ENCODE results near the gene GSG1L.
"Not testable (repeated sequence)": the region's sequence is repeated elsewhere in the genome, so short reads cannot be mapped to it uniquely, and the experiment has no call there.

The GSG1L gene

GRCh38 chr16:27960619-27961295 is 102.8 kb downstream of the GSG1L start:
- no peak for DNase-seq (ENCODE audit: insufficient read length, low spot score)

DNA sequence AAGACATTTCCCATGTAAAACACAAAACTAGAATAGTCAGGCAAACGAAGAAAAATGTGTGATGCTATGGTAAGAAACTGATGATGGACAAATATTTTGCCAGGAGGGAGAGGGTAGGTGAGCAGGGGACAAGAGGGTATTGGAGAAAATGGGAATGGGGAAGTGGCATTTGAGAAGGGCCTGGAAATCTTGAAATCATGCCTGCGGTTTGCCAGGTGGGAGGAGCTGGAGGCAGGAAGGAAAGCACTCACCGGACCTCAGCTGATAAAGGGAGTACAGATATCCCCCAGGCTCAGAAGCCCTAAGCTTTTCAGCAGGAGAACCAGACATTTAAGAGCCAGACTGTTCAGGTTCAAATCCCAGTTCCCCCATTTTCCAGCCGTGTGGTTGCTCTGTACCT is 103.6 kb downstream of the GSG1L start:
- no peak for DNase-seq (ENCODE audit: insufficient read length, low spot score)
- no peak for FAIRE-seq

More at GRCh38 chr16:27960619-27961295, 102.8 kb downstream of the GSG1L start:
- no peak for FAIRE-seq

GRCh38 chr16:27954191-27954590 is 109.3 kb downstream of the GSG1L start:
- no peak for FAIRE-seq
- no peak for DNase-seq (ENCODE audit: insufficient read length, low spot score)

DNA sequence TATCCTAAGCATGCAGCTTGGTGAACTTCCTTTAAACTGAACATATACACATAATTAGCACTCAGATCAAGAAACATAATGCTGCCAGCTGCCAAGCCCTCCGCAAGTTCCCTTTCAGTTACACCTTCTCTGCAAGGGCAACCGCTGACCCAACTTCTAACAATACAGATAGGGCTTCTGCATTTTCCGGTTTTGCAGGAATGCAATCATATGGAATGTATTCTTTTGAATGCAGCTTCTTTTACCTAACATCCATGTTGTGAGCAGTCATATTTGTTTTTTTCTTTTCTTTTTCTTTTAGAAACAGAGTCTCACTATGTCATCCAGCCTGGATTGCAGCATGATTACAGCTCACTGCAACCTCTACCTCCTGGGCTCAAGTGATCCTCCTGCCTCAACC is 110.7 kb downstream of the GSG1L start:
- DNase-seq (ENCODE audit: insufficient read length, low spot score) = no peak
- FAIRE-seq = no peak

DNA sequence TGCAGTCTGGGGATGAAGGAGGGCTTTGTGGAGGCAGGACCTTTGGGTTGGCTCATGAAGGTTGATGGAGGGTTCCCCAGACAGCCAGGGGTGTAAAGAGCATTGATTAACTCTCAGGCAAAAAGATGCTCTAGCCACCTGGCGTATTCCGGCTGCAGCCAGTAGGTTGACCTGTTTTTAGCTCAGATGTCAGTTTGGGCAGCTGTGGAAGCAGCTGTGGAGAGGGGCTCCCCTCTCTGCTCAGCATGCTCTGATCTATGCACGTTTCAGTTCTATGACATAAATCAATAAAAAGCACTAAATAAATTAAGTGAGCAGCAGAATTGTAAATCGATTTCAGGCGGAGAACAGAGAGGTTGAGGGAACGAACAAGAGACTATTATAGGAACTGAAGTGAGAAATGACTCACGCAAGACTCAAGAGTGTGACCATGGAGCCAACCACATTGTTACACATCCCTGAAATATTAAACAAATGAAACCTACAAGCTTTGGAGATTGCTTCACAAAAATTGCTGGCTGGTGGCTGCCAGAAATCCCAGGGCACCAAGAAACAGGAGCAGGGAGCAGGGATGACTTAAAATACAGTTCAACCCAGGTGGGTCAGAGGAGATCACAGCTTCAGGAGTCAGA is 111.9 kb downstream of the GSG1L start:
- FAIRE-seq (no peak), DNase-seq (ENCODE audit: insufficient read length, low spot score) (no peak)

DNA sequence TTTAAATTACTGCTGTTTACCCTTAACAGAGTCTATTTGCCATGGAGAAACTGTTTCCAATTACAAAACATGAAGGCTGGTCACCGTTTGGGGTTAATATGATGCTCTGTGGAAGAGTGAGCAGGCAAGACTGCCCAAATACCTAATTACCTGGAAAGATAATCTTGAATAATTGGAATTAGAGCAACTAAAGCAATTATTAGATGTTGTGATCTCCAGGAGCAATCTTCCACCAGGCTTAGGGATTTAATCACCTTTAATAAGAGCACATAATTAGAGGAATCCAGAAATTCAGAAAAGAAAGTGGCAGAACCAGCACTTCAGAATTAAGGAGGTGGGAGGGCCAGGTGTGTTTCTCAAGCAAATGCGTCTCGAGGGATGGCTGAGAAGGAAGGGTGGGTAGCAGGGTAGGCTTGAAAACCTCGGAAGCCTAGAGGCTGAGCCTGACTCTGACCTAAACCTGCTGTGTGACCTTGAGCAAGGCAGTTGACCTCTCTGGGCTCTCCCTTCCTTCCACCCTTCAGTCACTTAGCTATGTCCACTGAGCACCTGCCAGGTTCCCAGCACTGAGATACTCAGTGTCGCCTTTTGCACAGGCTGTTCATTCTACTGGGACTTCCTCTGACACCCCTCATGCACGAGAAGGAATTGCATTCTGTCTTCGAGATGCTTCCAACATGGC is 113.2 kb downstream of the GSG1L start:
- FAIRE-seq (no peak), DNase-seq (ENCODE audit: insufficient read length, low spot score) (no peak)

GRCh38 chr16:27947696-27948095 is 115.8 kb downstream of the GSG1L start:
- DNase-seq (ENCODE audit: insufficient read length, low spot score) (no peak), FAIRE-seq (no peak)

GRCh38 chr16:27945233-27945973 is 118.1 kb downstream of the GSG1L start:
- no peak for FAIRE-seq

DNA sequence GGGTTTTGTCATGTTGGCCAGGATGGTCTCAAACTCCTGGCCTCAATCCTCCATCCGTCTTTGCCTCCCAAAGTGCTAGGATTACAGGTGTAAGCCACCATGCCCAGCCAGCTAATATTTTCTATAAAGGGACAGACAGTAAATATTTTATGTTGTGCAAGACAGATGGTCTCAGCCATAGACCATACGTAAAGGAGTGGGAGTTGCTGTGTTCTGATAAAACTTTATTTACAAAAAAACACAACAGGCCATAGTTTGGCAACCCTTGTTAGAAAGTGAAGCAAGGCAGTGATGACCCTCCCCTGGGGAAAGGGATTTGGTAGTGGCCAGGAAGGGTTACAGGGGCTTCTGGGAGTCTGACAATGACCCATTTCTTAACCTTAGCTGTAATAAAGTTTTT is 119.7 kb downstream of the GSG1L start:
- DNase-seq (ENCODE audit: insufficient read length, low spot score) (no peak), FAIRE-seq (no peak)

More at GRCh38 chr16:27945233-27945973, 118.1 kb downstream of the GSG1L start:
- DNase-seq (ENCODE audit: insufficient read length, low spot score) = no peak

GRCh38 chr16:27942071-27942470 is 121.4 kb downstream of the GSG1L start:
- FAIRE-seq; DNase-seq (ENCODE audit: insufficient read length, low spot score): not testable (repeated sequence)

DNA sequence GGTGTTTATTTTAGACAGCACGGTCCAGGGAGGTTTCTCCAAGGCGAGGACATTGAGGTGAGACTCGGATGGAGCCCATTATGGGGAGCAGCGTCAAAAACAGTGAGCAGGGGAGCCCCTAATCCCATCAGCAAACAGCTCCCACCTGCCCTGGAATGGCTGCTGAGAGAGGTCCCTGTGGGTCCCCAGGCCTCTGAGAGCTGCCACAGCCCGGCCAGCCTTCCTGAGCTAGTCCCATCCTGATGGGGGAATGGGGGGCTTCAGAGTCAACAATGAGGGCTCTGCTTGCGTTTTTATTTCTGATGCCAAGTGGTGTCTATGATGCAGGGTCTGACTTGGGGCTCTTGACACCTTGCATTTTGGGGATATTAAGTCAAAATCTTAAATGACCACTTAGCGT is 128.4 kb downstream of the GSG1L start:
- DNase-seq (ENCODE audit: insufficient read length, low spot score) (no peak), FAIRE-seq (no peak)

DNA sequence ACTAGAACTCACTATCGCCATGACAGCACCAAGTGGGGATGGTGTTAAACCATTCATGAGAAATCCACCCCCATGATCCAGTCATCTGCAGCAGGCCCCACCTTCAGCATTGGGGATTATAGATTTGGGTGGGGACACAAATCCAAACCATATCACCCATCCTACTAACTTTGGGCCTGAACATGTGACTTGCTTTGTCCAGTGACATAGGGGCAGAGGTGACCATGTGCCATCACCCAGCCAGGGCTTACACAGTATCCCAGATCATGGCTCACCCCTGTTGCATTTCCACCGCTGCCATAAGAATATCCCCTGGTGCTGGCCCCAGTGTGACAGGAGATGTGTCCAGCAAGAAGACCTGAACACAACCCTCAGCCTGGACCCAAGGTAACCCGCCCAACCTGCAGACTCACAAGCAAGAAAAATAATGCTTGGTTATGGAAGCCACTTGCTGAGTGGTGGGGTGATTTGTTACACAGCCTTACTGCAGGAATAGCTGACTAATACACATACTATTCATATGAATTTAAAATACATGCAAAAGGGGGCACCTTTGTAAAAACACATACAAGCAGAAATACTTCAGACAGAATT is 130.9 kb downstream of the GSG1L start:
- no peak for DNase-seq (ENCODE audit: insufficient read length, low spot score)
- FAIRE-seq = no peak

DNA sequence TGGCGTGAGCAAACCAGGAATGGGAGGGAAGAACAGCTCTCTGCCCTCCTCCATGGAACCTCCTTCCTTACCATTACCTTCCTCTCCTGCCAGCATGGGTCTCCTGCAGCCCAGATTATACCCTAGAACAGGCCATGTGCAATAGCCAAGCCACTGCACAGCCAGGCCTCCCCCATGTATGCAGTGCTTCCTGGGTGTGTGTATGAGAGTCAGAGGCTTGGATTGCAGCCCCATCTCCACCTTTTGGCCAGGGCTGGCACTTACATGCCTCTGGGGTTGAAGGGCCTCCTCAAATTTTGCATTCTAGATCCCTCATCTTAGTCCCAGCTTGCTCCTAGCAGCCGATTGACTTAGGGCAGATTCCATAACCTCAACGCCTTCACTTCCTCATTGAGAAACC is 133.7 kb downstream of the GSG1L start:
- FAIRE-seq (no peak), DNase-seq (ENCODE audit: insufficient read length, low spot score) (no peak)

DNA sequence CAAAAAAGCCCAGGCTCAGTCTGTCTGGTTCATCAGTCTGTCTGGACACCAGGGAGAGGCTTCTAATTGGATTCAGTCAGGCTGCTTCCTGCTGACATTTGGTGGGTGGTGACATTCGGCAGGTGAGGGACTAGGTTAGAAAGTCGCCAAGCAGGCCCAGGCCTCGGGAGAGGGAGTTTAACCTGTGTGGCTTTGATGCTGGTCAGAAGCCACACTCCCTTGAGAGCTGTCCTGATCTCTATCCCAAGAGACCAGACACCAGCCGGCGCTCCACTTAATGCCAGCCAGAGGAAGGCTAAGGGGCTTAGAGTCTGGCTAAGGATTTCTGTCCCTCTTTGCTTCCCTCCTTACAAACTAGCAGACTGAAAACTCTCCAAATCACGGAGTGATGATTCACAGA is 135.0 kb downstream of the GSG1L start:
- FAIRE-seq = no peak
- no peak for DNase-seq (ENCODE audit: insufficient read length, low spot score)

DNA sequence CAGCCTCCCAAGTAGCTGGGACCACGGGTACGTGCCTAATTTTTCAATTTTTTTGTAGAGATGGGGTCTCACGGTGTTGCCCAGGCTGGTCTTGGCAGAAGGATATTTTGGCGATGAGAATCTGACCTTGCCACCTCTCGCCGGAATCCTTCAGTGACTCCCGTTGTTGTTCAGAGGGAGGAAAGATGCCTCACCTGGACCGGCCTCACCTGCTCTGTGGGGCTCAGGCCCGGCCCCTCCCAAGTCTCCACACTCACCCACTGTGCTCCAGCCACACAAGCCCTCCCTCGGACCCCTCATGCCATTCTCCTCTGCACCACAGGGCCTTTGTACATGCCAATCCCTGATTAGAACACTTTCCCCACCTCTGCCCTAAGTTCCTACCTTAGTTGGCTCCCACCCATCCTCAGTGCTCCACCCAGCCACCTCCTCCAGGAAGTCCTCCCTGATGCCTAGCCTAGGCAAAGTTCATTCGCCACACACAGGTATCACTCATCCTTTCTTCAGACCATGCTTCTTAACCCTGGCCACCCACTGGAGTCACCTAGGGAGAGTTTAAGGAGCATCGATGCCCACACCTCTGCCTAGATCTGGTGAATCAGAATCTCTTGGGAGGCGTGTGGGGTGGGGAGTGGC is 136.1 kb downstream of the GSG1L start:
- FAIRE-seq = no peak
- DNase-seq (ENCODE audit: insufficient read length, low spot score) = no peak

DNA sequence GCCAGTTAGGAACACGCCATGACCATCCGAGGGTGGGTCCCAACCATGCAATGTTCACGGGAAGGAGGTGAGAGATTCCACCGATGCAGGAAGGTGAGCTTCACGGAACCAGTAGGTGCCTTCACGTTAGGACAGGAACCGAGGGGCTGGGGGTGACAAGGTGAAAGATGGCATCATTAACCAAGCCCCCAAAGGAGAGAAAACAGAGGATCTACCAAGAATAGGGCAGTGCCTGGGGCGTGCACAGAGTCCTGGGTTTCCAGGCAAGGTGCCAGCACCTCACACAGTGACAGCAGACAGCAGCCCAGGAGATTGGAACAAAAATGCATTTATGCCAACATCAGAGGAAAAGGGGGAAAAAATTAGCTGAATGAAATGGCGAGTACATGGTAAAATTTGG is 137.9 kb downstream of the GSG1L start:
- no peak for DNase-seq (ENCODE audit: insufficient read length, low spot score)
- no peak for FAIRE-seq

DNA sequence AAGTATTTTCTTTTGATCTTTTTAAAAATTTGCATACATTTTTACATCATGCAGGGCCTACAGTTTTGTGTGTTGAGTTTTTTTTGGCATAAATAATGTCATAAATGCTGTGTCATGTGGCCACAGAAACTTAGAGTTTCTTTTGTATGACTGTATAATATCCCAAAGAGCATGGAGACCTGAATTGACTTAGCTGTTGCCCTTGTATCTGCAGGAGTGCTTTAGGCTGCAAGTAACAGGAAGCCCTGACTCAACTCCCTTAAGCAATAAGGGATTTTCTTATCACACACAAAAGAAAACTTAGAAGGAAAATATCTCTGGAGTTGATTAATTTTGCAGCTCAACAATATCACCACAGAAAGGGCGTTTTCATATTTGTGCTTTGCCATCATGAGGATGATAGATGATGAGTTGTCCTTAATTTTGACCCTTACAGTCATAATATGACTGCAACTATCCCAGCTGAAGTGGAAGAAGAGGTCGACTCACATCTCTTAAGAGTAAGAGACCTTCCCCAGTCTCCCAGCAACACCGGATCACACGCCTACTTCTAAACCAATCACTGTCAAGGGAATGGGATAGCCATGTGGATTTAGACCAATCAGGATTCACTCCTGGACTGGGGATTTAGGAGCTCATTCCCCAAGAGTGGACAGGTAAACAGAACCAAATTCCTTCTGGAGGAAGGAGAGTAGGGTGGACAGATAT is 138.9 kb downstream of the GSG1L start:
- DNase-seq (ENCODE audit: insufficient read length, low spot score) (no peak), FAIRE-seq (no peak)

- FAIRE-seq = no peak
- no peak for DNase-seq (ENCODE audit: insufficient read length, low spot score)
Observed at GRCh38 chr16:27923751-27924150, 139.8 kb downstream of the GSG1L start.

DNA sequence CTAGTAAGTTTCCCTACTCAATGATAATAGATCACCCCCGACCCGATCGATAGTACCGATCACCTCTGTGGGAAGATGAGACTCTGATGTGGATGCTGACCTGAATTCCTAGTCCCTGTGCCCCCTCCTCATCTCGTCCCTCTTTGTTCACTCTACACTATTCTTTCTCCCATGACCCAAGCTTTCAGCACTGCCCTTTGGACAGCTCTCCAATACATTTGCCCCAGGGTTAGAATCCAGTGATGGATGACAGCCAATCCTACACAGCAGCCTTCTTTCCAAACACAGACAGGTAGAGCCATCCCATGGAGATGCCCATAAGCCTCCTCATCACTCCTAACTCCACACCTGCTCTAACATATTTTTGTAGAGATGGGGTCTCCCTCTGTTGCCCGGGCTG is 141.1 kb downstream of the GSG1L start:
- no peak for FAIRE-seq

GRCh38 chr16:27921134-27921533 is 142.4 kb downstream of the GSG1L start:
- FAIRE-seq (no peak), DNase-seq (ENCODE audit: insufficient read length, low spot score) (no peak)

More for the DNA sequence above, 141.1 kb downstream of the GSG1L start:
- no peak for DNase-seq (ENCODE audit: insufficient read length, low spot score)

All from GM19239 (cell line).